Pons (tissue), 1 donor: ENCODE data around the gene TMEM8B.

ENCODE experiments used
- DNase-seq: peaks from one replicate; pipeline ENCODE4 v3.0.0-alpha.2; 2016; ENCODE audit warnings: low spot score

TMEM8B gene, protein sequence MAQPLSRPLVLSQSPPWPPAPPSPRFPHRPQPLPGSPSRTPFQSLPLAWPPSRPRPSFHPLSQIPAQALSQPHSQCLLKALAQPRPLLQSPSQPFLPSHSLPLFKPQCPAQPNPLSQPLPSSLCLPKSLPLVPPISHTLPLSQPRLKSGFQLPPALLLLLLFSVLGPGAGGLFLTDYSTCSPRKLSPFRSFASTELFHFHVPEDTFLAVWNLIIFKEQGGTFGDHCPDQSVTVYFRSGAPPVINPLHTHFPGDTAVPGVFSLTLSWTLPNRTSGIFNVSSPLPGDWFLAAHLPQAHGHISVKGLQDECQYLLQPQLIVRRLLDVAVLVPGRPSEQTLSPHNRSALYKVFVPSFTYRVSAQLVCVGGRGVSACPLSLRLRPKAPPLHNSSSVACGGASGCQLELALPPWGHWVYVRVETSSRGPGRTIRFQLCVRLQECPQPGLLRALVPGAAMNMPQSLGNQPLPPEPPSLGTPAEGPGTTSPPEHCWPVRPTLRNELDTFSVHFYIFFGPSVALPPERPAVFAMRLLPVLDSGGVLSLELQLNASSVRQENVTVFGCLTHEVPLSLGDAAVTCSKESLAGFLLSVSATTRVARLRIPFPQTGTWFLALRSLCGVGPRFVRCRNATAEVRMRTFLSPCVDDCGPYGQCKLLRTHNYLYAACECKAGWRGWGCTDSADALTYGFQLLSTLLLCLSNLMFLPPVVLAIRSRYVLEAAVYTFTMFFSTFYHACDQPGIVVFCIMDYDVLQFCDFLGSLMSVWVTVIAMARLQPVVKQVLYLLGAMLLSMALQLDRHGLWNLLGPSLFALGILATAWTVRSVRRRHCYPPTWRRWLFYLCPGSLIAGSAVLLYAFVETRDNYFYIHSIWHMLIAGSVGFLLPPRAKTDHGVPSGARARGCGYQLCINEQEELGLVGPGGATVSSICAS

DNA sequence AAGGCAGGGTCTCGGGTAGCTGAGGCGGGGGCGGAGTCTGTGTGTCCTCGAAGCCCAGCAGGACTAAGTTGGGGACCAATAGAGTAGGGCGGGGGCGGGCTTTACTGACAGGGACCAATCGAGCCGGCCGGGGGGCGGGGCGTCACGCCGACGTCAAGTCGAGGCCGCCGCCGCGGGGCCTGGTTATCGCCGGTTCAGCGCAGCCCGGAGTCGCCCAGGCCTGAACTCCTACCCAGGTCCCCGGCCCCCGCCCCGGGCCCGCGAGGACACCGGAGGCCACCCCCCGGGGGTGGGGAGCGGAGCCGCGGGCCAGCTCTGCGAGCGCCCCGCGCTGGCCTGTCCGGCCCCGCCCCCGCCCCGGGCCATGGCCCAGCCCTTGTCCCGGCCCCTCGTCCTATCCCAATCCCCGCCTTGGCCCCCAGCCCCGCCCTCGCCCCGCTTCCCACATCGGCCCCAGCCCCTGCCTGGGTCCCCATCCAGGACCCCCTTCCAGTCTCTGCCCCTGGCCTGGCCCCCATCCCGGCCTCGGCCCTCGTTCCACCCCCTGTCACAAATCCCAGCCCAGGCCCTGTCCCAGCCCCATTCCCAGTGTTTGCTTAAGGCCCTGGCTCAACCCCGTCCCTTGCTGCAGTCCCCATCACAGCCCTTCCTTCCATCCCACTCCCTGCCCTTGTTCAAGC lies at the start of gene TMEM8B:
Gene TMEM8B (plus strand): TSS at position 145 of the 680 bp plus-strand sequence. CDS start 220 bp downstream, at position 365.
- DNase-seq = peak; percentile 90

DNA sequence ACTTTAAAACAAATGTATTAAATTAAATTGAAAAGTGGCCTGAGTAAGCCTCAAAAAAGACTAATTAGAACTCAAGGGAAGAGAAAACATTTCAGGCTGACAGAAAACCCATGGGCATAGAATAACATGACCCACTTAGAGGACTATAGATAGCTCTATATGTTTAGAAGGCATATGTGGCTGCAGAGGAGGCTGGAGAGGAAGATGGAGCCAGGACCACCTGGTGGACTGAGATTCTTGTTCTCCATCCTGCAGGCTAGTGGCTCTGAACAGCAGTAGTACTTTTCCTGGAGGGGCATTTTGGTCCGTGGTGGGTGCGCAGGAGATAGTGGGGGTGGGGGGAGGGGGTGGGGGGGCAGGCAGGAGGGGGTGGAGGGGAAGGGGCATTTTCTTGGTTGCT lies 48.0 kb upstream of the TMEM8B start:
- DNase-seq = no peak

DNA sequence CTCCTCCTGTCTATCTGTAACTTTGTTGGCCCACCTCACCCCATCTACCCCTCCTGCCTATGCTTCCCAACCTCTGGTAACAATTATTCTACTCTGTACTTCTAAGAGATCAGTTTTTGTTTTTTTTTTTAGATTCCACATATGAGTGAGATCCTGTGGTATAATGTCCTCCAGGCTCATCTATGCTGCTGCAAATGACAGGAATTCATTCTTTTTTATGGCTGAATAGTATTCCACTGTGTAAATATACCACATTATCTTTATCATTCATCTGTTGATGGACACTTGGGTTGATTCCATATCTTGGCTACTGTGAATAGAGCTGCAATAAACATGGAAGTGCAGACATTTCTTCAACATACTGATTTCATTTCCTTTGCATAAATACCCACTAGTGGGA lies 45.6 kb upstream of the TMEM8B start:
- DNase-seq = no peak

DNA sequence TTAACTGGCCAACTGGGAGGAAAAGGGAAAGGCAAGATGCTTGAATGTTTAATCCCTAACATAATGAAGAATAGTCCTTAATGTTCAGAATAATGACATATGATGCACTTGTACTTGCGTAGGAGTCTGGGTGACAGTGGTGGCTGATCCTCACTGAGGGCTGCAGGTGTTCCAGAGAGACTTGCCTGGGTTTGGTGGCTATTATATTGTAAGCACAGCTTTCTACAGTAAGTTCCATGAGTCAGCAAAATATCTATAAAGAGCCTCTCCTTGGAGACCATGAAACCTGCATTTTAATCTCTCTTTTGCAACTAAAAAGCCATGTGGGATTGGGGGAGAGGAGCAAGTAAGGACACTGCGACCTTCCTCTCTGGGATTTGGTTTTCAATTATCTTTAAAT lies 39.5 kb upstream of the TMEM8B start:
- DNase-seq = no peak

DNA sequence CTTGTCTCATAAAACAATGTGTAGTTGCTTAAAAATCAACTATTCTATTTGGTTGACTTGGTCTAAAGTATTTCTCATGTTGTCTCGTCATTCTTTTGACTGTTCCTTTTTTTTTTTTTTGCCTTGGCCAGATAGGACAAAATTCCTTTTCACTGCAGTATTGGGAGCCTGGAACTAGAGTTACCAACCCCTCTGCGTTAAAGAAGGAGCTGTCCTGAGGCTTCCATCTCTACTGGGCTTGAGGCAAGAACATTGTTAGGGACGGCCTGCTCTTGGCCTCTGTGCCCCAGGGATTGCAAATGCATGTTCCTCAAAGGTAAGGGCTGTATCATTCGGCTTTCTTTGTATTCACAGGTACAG lies 39.0 kb upstream of the TMEM8B start:
- DNase-seq = no peak

DNA sequence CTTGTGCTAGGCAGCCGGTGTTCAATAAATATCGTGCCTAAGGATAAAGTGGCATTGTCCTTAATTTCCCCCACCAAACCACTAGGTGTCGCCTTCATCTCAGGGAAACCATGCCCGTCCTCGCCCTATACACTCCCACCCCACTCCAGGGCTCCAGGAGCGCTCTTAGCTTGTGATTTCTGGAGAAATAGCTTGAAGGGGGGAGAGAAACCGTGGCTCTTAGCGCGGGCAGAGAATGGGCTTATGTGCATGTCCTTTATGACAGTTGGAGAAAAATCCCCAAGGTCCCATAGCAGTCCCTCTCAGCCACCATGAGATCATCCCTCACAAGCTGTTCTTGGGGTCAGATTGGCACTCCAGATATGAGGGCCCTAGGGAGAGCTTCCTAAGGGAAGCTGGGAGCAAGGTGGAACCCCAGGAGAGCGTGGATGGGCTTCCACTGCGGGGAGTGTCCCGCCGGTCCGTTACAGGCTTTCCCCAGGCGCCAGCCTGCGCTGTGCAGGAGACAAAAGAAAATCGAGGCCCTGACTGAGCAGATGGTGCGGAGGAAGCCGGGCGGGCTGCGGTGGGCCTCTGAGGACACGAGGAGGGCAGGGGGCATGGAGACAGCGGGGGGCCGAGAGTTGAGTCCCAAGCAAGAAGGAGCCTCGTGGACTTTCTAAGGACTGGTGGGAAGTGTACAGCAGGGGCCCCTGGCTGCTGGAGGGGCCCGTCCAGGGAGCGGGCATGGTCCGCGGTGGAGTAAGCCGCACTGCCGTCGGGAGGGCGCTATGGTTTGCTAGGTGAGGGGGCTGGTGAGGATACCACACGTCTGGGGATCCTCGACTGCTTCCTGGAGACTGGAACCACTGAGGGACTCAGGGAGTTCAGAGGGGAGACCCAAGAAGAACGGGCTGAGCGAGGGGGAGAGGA lies 38.4 kb upstream of the TMEM8B start:
- peak; percentile 83 for DNase-seq

DNA sequence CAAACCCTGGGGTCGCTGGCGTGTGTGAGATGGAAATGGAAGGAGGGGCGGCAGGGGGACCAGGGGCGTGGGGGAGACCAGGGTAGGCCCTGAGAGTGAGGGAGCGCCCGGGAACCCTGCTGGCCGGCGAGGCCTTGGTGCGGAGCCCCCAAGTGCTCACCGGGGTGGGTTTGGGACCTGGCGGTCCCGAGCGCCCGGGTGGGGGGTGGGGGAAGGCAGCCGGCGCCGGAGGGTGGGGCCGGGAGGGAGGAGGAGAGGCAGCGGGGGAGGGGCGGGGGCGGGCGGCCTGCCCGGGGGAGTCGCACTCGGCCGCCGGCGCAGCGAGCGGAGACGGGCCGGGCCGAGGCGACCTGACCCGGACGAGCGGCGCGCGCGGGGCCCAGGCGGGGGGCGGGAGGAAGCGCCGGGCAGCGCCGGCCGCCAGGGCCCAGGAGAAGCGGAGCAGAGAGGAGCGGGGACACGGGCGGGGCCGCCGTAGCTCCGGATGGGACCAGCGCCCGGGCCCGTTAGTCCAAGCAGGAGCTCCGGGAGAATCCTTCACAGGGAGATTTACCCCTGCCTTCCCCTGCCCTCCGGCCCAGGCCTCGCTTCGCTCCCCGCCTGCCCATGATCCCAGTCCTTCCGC lies 37.6 kb upstream of the TMEM8B start, which contains the start of gene NPR2:
Gene NPR2 (plus strand): TSS at position 295 of the 625 bp plus-strand sequence. CDS start 818 bp downstream, outside the sequence.
- no peak for DNase-seq

DNA sequence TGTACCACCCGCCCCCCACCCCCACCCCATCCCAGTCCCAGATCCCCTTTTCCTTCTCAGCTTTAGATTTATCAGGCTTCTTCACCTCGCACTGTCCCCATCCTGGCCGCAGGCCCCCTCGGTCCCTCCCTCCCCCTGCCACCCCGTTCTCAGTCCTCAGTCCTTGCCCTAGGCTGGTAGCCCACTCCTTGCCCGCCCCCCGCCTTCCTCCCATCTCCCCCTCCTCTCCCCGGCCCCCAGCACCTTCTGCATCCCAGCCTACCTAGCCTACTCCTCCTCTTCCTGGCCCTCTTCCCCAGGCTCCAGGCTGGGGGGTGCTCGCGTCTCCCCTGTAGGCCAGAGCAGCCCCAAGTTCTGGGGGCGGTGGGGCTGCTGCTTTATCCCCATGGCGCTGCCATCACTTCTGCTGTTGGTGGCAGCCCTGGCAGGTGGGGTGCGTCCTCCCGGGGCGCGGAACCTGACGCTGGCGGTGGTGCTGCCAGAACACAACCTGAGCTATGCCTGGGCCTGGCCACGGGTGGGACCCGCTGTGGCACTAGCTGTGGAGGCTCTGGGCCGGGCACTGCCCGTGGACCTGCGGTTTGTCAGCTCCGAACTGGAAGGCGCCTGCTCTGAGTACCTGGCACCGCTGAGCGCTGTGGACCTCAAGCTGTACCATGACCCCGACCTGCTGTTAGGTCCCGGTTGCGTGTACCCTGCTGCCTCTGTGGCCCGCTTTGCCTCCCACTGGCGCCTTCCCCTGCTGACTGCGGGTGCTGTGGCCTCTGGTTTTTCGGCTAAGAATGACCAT lies 36.8 kb upstream of the TMEM8B start:
- DNase-seq = no peak

DNA sequence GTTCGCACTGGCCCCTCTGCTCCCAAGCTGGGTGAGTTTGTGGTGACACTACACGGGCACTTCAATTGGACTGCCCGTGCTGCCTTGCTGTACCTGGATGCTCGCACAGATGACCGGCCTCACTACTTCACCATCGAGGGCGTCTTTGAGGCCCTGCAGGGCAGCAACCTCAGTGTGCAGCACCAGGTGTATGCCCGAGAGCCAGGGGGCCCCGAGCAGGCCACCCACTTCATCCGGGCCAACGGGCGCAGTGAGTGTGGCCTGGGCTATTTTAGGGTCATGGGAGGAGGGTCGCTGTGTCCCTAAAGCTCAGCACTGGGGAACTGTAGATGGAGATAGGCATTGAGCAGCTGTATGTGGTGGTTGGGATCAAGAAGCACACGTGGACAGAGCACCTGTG lies 36.2 kb upstream of the TMEM8B start:
- no peak for DNase-seq

DNA sequence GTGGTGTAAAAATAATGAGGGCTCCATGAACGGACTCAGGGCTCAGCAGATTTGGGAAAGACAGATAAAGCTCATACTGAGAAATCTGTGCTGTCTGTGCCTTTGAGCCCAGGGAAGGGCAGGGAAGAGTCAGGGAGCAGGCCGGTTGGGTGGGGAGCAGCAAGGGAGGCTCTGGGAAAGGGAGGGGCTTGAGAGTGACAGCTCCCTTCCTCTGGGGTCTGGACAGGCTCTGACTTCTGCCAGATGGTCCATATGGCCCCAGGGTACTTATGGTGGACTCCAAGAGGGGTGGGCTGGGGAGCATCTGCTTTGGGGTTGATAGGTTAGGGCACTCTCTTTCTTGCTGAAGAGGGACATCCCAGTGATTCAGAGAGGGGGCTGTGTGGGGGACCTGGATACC lies 35.6 kb upstream of the TMEM8B start:
- DNase-seq = no peak

DNA sequence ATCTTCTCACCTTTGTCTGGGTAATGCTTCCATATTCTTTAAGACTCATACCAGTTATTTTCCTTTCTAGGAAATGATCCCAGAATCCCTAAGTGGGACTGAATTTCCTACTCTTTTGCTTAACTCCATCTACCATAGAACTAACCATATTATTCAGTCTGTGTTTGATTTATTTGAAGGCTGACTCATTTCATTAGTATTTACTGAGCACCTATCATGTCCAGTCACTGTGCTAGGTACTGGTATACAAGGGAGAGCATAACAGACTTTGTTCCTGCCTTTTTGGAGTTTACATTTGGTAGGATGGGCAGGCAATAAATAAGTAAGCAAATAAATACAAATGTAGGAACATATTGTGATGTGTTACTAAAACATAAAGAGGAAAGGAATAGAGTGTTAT lies 33.3 kb upstream of the TMEM8B start:
- no peak for DNase-seq

DNA sequence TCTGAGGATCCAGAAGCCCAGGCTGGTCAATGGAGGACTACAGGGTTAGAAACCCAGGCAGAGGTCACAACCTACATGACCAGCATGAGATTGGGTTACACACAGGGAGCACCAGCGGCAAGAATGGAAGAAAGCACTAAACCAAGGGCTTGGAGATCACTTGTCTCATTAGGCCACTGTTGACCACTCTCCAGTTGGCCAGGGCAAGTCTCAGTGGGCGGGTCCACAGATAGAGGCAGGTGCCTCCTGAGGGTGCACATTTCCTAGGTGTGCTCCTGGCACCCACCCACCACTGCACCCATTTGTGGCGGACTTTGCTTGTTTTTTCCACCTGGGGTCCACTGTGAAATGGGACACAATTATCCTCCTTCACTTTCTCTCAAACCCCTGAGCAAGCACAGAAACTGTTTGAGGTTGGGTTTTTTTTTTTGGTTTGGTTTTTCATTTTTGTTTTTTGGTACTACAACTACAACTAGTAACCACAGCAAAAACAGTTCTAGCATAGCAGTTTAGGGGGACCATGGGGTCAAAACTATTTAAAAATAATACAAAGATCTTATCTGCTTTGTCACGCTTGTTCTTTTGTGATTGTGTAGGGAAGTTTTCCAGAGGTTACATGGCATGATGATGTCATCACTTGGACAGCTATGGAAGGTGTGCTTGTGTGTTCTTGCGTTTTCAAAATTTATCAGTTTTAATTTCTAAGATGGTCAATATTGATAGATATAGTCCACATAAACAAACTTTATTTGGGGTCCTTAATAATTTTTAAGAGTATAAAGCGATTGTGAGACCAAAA lies 31.5 kb upstream of the TMEM8B start:
- no peak for DNase-seq

DNA sequence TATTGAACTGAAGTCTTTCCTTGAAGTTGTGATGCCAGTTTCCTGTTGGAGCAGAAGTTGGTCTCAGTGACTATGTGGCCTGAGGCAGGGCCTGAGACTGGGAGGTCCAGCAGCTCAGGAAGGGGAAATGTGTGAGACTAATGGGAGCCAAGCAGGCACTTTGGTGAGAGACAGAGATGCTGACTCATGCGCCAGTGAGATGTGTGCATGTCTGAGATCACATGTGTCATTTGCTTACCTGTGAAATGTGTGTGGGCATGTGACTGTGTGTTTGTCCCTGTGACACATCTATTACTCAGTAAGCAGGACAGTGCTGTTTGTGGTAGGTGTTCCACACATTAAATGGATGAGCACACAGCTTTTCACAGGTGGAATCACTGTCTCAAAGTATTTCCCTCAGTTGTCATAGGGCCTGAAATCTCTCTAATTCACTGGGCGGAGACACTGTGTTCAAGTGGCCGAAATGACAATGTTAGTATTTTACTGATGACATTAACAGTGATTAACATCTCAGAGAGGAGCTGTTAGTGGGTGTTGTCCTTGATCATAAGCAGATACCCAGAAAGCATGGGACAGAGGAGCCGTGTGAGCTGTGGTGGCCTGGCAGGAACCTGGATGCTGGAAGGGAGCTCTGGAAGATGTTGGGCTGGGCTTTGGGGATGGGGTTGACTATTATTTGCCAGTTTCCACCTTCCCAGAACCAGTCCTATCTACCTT lies 30.2 kb upstream of the TMEM8B start:
- DNase-seq = no peak

DNA sequence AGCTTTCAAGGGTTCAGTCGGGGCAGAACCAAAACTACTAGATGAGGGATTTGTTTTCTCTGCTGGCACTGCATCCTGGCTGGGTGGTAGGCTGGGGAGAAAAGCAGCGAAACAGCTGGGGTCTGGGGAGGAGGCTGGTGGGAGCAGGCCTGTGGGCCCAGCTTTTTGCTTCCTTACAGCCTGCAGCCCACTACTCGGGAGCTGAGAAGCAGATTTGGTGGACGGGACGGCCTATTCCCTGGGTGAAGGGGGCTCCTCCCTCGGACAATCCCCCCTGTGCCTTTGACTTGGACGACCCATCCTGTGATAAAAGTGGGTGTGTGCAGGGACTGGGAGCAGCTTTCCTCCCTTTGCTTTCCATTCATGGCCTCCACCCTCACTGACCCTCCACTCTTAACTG lies 28.5 kb upstream of the TMEM8B start:
- DNase-seq = no peak

DNA sequence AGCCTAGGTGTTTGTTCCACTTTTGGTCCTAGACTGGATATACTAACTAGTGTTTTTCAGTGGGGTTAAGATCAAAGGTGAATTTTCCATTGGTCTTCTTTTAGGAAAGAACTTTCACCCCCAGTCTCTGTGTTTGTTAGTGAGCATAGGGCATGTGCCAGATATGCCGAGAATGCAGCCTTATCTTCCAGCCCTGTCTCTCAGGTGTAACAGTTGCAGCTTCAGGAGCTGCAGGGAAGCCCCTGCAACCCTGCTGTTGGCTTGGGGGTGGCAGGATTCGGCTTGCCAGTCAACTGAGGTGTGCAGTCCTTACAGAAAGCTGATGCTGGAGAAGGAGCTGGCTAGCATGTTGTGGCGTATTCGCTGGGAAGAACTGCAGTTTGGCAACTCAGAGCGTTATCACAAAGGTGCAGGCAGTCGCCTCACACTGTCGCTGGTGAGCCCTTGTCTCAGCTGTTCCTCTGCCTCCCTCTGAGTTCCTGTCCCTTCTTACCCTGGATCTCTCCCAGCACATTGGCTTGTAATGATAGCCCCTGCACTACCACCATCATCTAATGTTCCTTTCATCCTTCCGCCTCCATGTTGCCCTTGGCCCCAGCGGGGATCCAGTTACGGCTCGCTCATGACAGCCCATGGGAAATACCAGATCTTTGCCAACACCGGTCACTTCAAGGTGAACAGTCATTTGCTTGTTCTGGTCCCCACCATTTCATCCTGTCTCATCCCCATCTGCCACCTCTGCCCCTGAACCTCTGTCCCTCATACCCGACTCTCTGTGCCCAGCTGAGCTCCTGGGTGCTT lies 27.5 kb upstream of the TMEM8B start:
- DNase-seq = no peak

DNA sequence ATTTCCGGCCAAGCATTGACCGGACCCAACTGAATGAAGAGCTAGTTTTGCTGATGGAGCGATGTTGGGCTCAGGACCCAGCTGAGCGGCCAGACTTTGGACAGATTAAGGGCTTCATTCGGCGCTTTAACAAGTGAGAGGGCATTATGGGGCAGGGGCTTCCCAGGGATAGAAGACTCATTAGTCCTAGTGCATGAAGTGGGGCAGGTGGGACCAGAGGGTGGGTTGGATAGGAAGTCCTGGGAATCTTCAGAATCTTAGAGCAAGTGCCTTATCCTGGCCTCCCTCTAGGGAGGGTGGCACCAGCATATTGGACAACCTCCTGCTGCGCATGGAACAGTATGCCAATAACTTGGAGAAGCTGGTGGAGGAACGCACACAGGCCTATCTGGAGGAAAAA lies 22.9 kb upstream of the TMEM8B start:
- no peak for DNase-seq

DNA sequence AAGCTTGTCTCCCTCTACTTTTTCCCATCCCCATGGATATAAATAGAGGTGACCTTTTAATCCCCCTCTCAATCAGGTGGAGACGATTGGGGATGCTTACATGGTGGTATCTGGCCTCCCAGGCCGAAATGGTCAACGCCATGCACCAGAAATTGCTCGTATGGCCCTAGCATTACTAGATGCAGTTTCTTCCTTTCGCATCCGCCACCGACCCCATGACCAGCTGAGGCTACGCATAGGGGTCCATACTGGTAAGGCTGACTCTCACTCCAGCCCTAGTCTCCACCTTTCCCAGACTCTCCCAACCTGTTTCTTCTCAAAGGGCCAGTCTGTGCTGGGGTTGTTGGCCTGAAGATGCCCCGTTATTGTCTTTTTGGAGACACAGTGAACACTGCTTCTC lies 20.6 kb upstream of the TMEM8B start:
- no peak for DNase-seq

DNA sequence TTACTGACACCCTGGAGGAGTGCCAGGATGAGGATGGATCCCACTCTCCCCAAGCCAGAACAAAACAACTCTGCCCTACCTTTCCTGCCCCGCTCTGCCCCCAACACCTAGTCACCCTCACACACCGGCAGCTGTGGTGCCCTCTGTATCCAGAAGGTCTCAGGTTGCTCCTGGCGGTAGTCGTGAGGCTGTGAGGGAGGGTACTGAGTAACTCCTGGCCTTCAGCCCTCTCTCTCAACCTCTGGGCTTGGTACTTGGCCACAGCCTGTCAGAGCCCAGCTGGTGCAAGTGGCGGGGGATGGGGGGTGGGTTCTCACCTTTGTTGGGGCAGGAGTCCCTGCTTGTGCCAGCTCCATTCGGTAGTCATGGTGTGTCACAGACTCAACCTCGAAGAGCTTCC lies 18.9 kb upstream of the TMEM8B start:
- DNase-seq = no peak
